GM10248 (cell line): ENCODE measurements around the gene RTN4RL2.

Source experiments
- CTCF ChIA-PET: fragments of 300-600 bp; sonication (Branson Sonifier 250); formaldehyde crosslinking; extraction: SDS; loops from one replicate; lab custom pipeline; 2021; ENCODE audit warnings: antibody characterized with exemption; lab: Yijun Ruan, JAX
- POLR2A ChIA-PET: fragments of 350-650 bp; sonication (Branson Sonifier 250); formaldehyde crosslinking; extraction: SDS; loops from one replicate; lab custom pipeline; 2020; ENCODE audit warnings: antibody characterized with exemption; lab: Yijun Ruan, JAX
- DNase-seq: peaks from one replicate; pipeline ENCODE4 v3.0.0; 2012; ENCODE audit errors: extremely low spot score
- TF ChIP-seq, protein P1 (sequence below): IDR thresholded peaks from 2 replicates; pipeline ENCODE4 v1.5.1; 2012; ENCODE audit warnings: mild to moderate bottlenecking, low read depth; ENCODE audit errors: extremely low read depth, missing control alignments, control extremely low read depth

The RTN4RL2 gene

GRCh38 chr11:57499983-57500461 is 39.7 kb downstream of the RTN4RL2 start:
- TF ChIP-seq, protein P1, sequence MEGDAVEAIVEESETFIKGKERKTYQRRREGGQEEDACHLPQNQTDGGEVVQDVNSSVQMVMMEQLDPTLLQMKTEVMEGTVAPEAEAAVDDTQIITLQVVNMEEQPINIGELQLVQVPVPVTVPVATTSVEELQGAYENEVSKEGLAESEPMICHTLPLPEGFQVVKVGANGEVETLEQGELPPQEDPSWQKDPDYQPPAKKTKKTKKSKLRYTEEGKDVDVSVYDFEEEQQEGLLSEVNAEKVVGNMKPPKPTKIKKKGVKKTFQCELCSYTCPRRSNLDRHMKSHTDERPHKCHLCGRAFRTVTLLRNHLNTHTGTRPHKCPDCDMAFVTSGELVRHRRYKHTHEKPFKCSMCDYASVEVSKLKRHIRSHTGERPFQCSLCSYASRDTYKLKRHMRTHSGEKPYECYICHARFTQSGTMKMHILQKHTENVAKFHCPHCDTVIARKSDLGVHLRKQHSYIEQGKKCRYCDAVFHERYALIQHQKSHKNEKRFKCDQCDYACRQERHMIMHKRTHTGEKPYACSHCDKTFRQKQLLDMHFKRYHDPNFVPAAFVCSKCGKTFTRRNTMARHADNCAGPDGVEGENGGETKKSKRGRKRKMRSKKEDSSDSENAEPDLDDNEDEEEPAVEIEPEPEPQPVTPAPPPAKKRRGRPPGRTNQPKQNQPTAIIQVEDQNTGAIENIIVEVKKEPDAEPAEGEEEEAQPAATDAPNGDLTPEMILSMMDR: no peak
- no peak for DNase-seq
- CTCF ChIA-PET: interaction anchor here (3.7 to 9.9 kb wide), 4 partner anchors 7 to 141 kb away, joined by 13 to 152 read pairs (median 25); no protein-coding TSS in a partner anchor
- POLR2A ChIA-PET: no interaction called here

- TF ChIP-seq, protein P1: no peak
- CTCF ChIA-PET: interaction anchor here (3.7 to 9.9 kb wide), 4 partner anchors 8 to 141 kb away, joined by 13 to 152 read pairs (median 25); no protein-coding TSS in a partner anchor
- DNase-seq: no peak
- POLR2A ChIA-PET: no interaction called here
Measured at GRCh38 chr11:57500515-57500914, 40.2 kb downstream of the RTN4RL2 start.

DNA sequence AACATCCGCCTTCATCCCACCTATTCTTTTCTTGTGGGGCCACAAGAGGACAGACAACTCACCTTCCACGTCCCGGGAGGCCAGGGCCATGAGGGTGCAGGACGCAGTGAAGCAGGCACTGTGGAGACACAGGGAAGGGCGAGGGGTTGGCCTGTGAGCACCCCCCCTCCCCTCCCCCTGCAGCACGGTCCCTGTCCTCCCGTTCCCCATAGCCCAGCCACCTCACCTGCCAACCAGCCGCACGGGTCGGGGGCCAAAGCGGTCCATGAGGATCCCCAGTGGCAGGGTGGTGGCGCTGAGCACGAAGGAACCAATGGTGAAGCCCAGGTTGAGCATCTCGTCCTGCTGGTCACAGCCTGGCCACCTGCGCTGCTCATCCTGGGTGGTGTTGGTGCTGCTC is 40.6 kb downstream of the RTN4RL2 start:
- CTCF ChIA-PET: interaction anchor here (3.7 to 9.9 kb wide), 4 partner anchors 8 to 141 kb away, joined by 13 to 152 read pairs (median 25); no protein-coding TSS in a partner anchor
- TF ChIP-seq, protein P1: no peak
- POLR2A ChIA-PET: no interaction called here
- no peak for DNase-seq

DNA sequence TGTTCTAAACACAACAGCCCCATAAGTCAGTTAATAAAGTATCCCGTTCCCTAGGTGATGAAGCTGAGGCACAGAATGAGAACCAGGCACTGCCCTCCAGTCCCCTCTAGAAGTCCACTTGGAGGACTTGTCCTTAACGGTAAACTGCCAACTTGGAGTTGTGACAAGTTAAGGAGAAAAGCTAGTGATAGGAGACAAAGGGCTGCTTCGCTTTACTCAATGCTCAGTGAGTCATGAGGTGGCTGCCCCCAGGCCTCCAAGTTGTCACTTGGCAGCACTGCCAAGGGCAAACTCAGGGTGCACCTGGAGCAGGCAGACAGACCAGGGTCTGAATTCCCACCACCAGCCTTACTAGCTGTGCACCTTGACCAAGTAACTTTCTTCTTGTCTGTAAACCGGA is 41.6 kb downstream of the RTN4RL2 start:
- CTCF ChIA-PET: interaction anchor here (0.8 to 9.9 kb wide), 12 partner anchors 9 to 140 kb away, joined by 3 to 152 read pairs (median 5); partner anchors contain the start of gene SLC43A1
- DNase-seq: no peak
- POLR2A ChIA-PET: no interaction called here
- TF ChIP-seq, protein P1: no peak

DNA sequence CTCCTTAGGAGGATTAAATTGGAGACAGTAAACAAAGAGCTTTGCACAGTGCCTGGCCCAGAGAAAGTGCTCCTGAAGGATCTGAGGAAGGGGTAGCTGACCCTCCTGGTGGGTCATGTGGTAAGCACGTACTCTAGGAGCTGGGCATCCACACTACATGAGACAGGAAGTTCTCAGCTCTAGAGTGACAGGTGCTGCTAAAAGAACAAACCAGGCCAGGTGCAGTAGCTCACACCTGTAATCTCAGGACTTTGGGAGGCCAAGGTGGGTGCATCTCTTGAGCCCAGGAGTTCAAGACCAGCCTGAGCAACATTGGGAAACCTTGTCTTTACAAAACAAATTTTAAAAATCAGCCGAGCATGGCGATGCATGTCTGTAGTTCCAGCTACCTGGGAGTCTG is 42.0 kb downstream of the RTN4RL2 start:
- CTCF ChIA-PET: interaction anchor here (0.8 to 9.9 kb wide), 11 partner anchors 10 to 139 kb away, joined by 3 to 152 read pairs (median 5); partner anchors contain the start of gene SLC43A1
- TF ChIP-seq, protein P1: no peak
- POLR2A ChIA-PET: no interaction called here

DNA sequence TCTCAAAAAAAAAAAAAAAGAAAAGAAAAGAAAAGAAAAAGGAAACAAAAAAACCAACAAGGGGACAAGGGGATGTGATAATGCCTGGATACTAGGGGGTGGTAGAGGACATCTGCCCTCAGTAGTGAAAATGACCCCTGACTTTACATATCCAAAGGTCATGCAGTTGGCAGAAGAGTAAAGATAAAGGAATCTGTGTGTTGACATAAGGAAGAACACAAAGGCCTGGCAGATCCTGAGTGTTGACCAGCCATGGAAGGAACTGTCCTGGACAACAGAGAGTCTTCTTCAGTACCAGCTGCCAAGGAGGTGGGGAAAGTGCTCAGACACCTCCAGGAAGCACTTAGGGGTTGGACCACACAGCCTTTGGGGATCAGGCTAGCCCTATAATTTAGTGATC is 42.5 kb downstream of the RTN4RL2 start:
- DNase-seq: no peak
- POLR2A ChIA-PET: no interaction called here
- CTCF ChIA-PET: interaction anchor here (0.6 to 9.9 kb wide), 10 partner anchors 10 to 139 kb away, joined by 3 to 152 read pairs (median 5); partner anchors contain the start of gene SLC43A1
- TF ChIP-seq, protein P1: no peak

More for the DNA sequence above, 42.0 kb downstream of the RTN4RL2 start:
- DNase-seq: no peak
